Endothelial cell of umbilical vein (primary cell): ENCODE results near the gene PFKP. TPM values are rescaled to one million over a fixed set of nuclear protein-coding genes. Genes with fewer than 3 reads are reported as not detected.
A peak's percentile ranks its signal among the peaks of the same experiment; 100 is the strongest.

Source experiments
- BruUV-seq: library from RNA; stranded (reverse); fragments of 400-500 nt; replicated peaks from 2 replicates; lab custom pipeline; 2021; lab: Mats Ljungman, UMichigan
- CTCF ChIA-PET: fragments of 300-600, 350-600 bp; sonication (Branson Sonifier 250); formaldehyde crosslinking; loops from one replicate; lab custom pipeline; 2021; ENCODE audit warnings: antibody characterized with exemption, inconsistent platforms; lab: Charles Lee
- POLR2A ChIA-PET: fragments of 300-600, 350-600 bp; sonication (Branson Sonifier 250); formaldehyde crosslinking; loops from one replicate; lab custom pipeline; 2021; ENCODE audit warnings: antibody characterized with exemption, inconsistent platforms; lab: Charles Lee
- DNase-seq: peaks from one replicate; pipeline ENCODE4 v3.0.0-alpha.2; 2011; ENCODE audit warnings: low read depth, low spot score
- FAIRE-seq: peaks from 2 replicates; lab custom pipeline; 2011; peaks lifted over from hg19 to GRCh38; lab: Jason Lieb, UNC
- H2AFZ ChIP-seq: 2 replicates; pipeline ENCODE4 v1.6.0; 2012; ENCODE audit warnings: low read depth, low read length, control low read depth, inconsistent platforms
- H3K27ac ChIP-seq: 2 replicates; pipeline ENCODE4 v1.5.1; 2011; ENCODE audit warnings: low read depth, mild to moderate bottlenecking, control low read depth, low read length, moderate library complexity; ENCODE audit not compliant: insufficient read depth
- H3K27me3 ChIP-seq, 2 experiments: 2 replicates each; pipeline versions ENCODE4 v1.6.0 to v1.6.1; 2011; ENCODE audit warnings: low read length in 2 of 2, mixed read lengths in 1 of 2; ENCODE audit not compliant: control insufficient read depth in 2 of 2, insufficient read depth in 2 of 2
- H3K36me3 ChIP-seq, 2 experiments: 2 replicates in 1 of 2; 3 replicates in 1 of 2; pipeline ENCODE4 v1.5.1; 2011; ENCODE audit warnings: low read length in 2 of 2, mild to moderate bottlenecking in 1 of 2, moderate library complexity in 1 of 2; ENCODE audit not compliant: control insufficient read depth in 2 of 2, insufficient read depth in 2 of 2; ENCODE audit errors: extremely low read depth in 1 of 2
- H3K4me1 ChIP-seq: 3 replicates; pipeline ENCODE4 v1.5.1; 2011; ENCODE audit warnings: mild to moderate bottlenecking, low read length; ENCODE audit not compliant: control insufficient read depth, insufficient read depth; ENCODE audit errors: extremely low read depth
- H3K4me2 ChIP-seq: 2 replicates; pipeline ENCODE4 v1.6.1; 2011; ENCODE audit warnings: low read length, control low read depth, mixed read lengths; ENCODE audit not compliant: insufficient read depth
- H3K4me3 ChIP-seq, 3 experiments: fragments of 200-600 bp in 1 of 3; sonication (generic), shearing (Covaris generic) in 1 of 3; replicated peaks in 1 of 3; 2 replicates each; pipeline ENCODE4 v1.5.1; 2011 to 2016; ENCODE audit warnings: control low read depth in 3 of 3, low read length in 3 of 3, mild to moderate bottlenecking in 2 of 3, inconsistent platforms in 1 of 3, low read depth in 1 of 3, moderate library complexity in 1 of 3; ENCODE audit not compliant: insufficient read depth in 1 of 3
- H3K79me2 ChIP-seq: 2 replicates; pipeline ENCODE4 v1.6.0; 2012; ENCODE audit warnings: low read length, inconsistent platforms; ENCODE audit not compliant: control insufficient read depth, insufficient read depth
- H3K9ac ChIP-seq: replicated peaks from 2 replicates; pipeline ENCODE3; 2011; ENCODE audit warnings: low read length, control low read depth; ENCODE audit not compliant: insufficient read depth; ENCODE audit errors: extremely low read depth
- H3K9me1 ChIP-seq: replicated peaks from 3 replicates; pipeline ENCODE4 v1.6.0; 2011; ENCODE audit warnings: mild to moderate bottlenecking, low read length; ENCODE audit not compliant: control insufficient read depth, insufficient read depth; ENCODE audit errors: extremely low read depth
- H3K9me3 ChIP-seq: replicated peaks from 2 replicates; pipeline ENCODE4 v1.5.1; 2012; ENCODE audit warnings: low read length, inconsistent platforms; ENCODE audit not compliant: control insufficient read depth, insufficient read depth
- H4K20me1 ChIP-seq: replicated peaks from 2 replicates; pipeline ENCODE3; 2011; ENCODE audit warnings: mild to moderate bottlenecking, low read length; ENCODE audit not compliant: control insufficient read depth, insufficient read depth; ENCODE audit errors: extremely low read depth
- CTCF ChIP-seq, 2 donors: IDR thresholded peaks; 1 replicate in 1 of 2; 2 replicates in 1 of 2; pipeline ENCODE4 v1.5.1; 2011; ENCODE audit warnings: low read length in 2 of 2, mild to moderate bottlenecking in 2 of 2, moderate library complexity in 2 of 2, control low read depth in 1 of 2, inconsistent platforms in 1 of 2, low read depth in 1 of 2; ENCODE audit not compliant: insufficient read depth in 1 of 2; ENCODE audit errors: extremely low read depth in 1 of 2
- EZH2 ChIP-seq: IDR thresholded peaks from 2 replicates; pipeline ENCODE4 v1.6.1; 2012; ENCODE audit warnings: borderline replicate concordance, low read depth, mild to moderate bottlenecking, moderate library complexity, low read length, inconsistent platforms; ENCODE audit not compliant: severe bottlenecking
- FOS ChIP-seq: IDR thresholded peaks from 2 replicates; pipeline ENCODE4 v1.6.1; 2011; ENCODE audit warnings: mild to moderate bottlenecking, low read length, moderate library complexity, borderline replicate concordance; ENCODE audit not compliant: insufficient read depth
- GATA2 ChIP-seq: IDR thresholded peaks from 2 replicates; pipeline ENCODE4 v1.7.0; 2011; ENCODE audit warnings: low read depth, mild to moderate bottlenecking, moderate library complexity, mixed read lengths, low read length; ENCODE audit not compliant: insufficient read length, insufficient read depth
- JUN ChIP-seq: IDR thresholded peaks from 2 replicates; pipeline ENCODE4 v1.6.1; 2011; ENCODE audit warnings: borderline replicate concordance, low read depth; ENCODE audit not compliant: insufficient read length, insufficient read depth
- MAX ChIP-seq: IDR thresholded peaks from 2 replicates; pipeline ENCODE4 v1.6.1; 2011; ENCODE audit not compliant: insufficient read depth, insufficient read length
- MYC ChIP-seq: IDR thresholded peaks from one replicate; pipeline ENCODE4 v1.6.1; 2011; ENCODE audit warnings: mild to moderate bottlenecking, low read depth, low read length
- POLR2A ChIP-seq: IDR thresholded peaks from 2 replicates; pipeline ENCODE4 v1.6.1; 2012; ENCODE audit warnings: low read depth, mild to moderate bottlenecking, control low read depth, low read length
- POLR2AphosphoS5 ChIP-seq: IDR thresholded peaks from 2 replicates; pipeline ENCODE4 v1.6.1; 2012; ENCODE audit warnings: low read depth, mild to moderate bottlenecking, control low read depth, low read length, moderate library complexity; ENCODE audit not compliant: insufficient read depth
- dilution Hi-C: fragments of 300-500 bp; cut with MboI; formaldehyde crosslinking; loops from one replicate; pipeline ENCODE4 v1.15.0; 2019; ENCODE audit warnings: low sequenced_read_pairs; ENCODE audit not compliant: extremely low pct_ligation_motif_present
- intact Hi-C: fragments of 100-400 bp; cut with micrococcal nuclease; formaldehyde crosslinking; loops from one replicate; pipeline ENCODE4 v1.10.0; 2022
- polyA plus RNA-seq, 4 experiments: library from polyadenylated mRNA; depleted of rRNA in 3 of 4; stranded (reverse) in 3 of 4; unstranded in 1 of 4; fragments of >200 nt; gene quantifications; 2 replicates each; pipeline versions ENCODE4 v1.2.1 to v1.2.3, GENCODE V29; 2011 to 2012; ENCODE audit warnings: missing spikeins in 1 of 4
- total RNA-seq: library from RNA; stranded (reverse); gene quantifications from 2 replicates; pipeline ENCODE4 v1.2.3, GENCODE V29; 2021

The PFKP gene
- total and polyA plus RNA-seq, 2 donors (not counting 3 experiments of a cell fraction or from before 2014, with no cell fraction given) = 185 to 359 TPM

GRCh38 chr10:3095373-3096139, 28.2 kb downstream of the PFKP start:
- H3K9me1 ChIP-seq = no peaks in the 10 kb centered on the region
- peaks cover 73% of the 10 kb centered on the region for H3K79me2 ChIP-seq
- DNase-seq = peak; percentile 98
- H3K9ac ChIP-seq = peak overlapping the region; percentile 96
- peak overlapping the region in 1 of 3 experiments; percentile 43 for H3K4me3 ChIP-seq
- H3K4me1 ChIP-seq = peaks cover 65% of the 10 kb centered on the region
- ChIA-PET POLR2A (interaction anchor here (0.6 to 1.7 kb wide), 5 partner anchors 14 to 170 kb away, joined by 3 to 10 read pairs (median 4); no protein-coding TSS in a partner anchor), CTCF (interaction anchor here (0.8 to 2.1 kb wide), 6 partner anchors 14 to 167 kb away, joined by 3 to 7 read pairs (median 6); no protein-coding TSS in a partner anchor)
- TF ChIP-seq MYC = no peak
- peak; percentile 91 for TF ChIP-seq JUN
- peak; percentile 69 for TF ChIP-seq POLR2A
- peak; percentile 83 for TF ChIP-seq GATA2
- peak; percentile 98 for TF ChIP-seq FOS
- no peak for TF ChIP-seq EZH2
- peak; percentile 85 for TF ChIP-seq POLR2AphosphoS5
- TF ChIP-seq MAX = no peak
- no peak for TF ChIP-seq CTCF (IDR thresholded peaks at IDR 0.05; ENCODE audit: extremely low read depth in 1 of 2, insufficient read depth in 1 of 2, low read depth in 1 of 2, low read length in 2 of 2)
- no peaks in the 10 kb centered on the region for H3K27me3 ChIP-seq
- H4K20me1 ChIP-seq = no peaks in the 10 kb centered on the region
- intact Hi-C loops (loop anchor here (1.0 to 10.0 kb wide), 5 partner anchors 8 to 1679 kb away; no protein-coding TSS in a partner anchor), dilution Hi-C loops (no loop called here)
- TSS peak; percentile 26 for BruUV-seq
- peaks cover 10 to 16% of the 10 kb centered on the region in 2 experiments for H3K36me3 ChIP-seq
- peak overlapping the region; percentile 100 for H3K27ac ChIP-seq
- FAIRE-seq = peak; percentile 94
- H3K9me3 ChIP-seq = no peaks in the 10 kb centered on the region
- H2AFZ ChIP-seq = no peak overlapping the region
- H3K4me2 ChIP-seq = peak overlapping the region; percentile 88
